ENCODE measurements around the gene RASGRF1. TPM values are rescaled to one million over a fixed set of nuclear protein-coding genes. Genes with fewer than 3 reads are reported as not detected.
"Not testable (repeated sequence)": the region's sequence is repeated elsewhere in the genome, so short reads cannot be mapped to it uniquely, and the experiment has no call there.

The RASGRF1 gene
- total RNA-seq, 1 donor from 2014 or later = not detected

GRCh38 chr15:79002581-79002980, 88.0 kb downstream of the RASGRF1 start:
- no peaks in the 10 kb centered on the region for H3K36me3 Mint-ChIP-seq (ENCODE audit: low read depth)
- no peak for DNase-seq (ENCODE audit: low spot score)
- no peak overlapping the region for H3K27ac Mint-ChIP-seq
- H3K4me1 Mint-ChIP-seq (ENCODE audit: low read depth) = peaks cover 18% of the 10 kb centered on the region
- intact Hi-C loops (cut with micrococcal nuclease) = no loop called here
- H3K4me3 Mint-ChIP-seq = no peak overlapping the region
- no peaks in the 10 kb centered on the region for H3K9me3 Mint-ChIP-seq
- no peaks in the 10 kb centered on the region for H3K27me3 Mint-ChIP-seq (ENCODE audit: insufficient read depth)

- Mint-ChIP-seq H3K36me3 (ENCODE audit: low read depth) (no peaks in the 10 kb centered on the region), H3K9me3 (no peaks in the 10 kb centered on the region), H3K27me3 (ENCODE audit: insufficient read depth) (no peaks in the 10 kb centered on the region), H3K27ac (no peak overlapping the region), H3K4me3 (no peak overlapping the region), H3K4me1 (ENCODE audit: low read depth) (peaks cover 11% of the 10 kb centered on the region)
- DNase-seq (ENCODE audit: low spot score) = no peak
- intact Hi-C loops (cut with micrococcal nuclease) = no loop called here
These were observed 90.9 kb downstream of the RASGRF1 start for GRCh38 chr15:78999636-79000035.

GRCh38 chr15:78998526-78998925, 92.1 kb downstream of the RASGRF1 start:
- Mint-ChIP-seq H3K27me3 (ENCODE audit: insufficient read depth) (no peaks in the 10 kb centered on the region), H3K9me3 (no peaks in the 10 kb centered on the region), H3K27ac (no peak overlapping the region), H3K4me3 (no peak overlapping the region), H3K4me1 (ENCODE audit: low read depth) (peaks cover under 1% of the 10 kb centered on the region), H3K36me3 (ENCODE audit: low read depth) (no peaks in the 10 kb centered on the region)
- DNase-seq (ENCODE audit: low spot score) = no peak
- intact Hi-C loops (cut with micrococcal nuclease) = no loop called here

GRCh38 chr15:78997981-78998499, 92.5 kb downstream of the RASGRF1 start:
- Mint-ChIP-seq H3K4me3 (no peak overlapping the region), H3K27me3 (ENCODE audit: insufficient read depth) (no peaks in the 10 kb centered on the region), H3K9me3 (no peaks in the 10 kb centered on the region), H3K27ac (no peak overlapping the region), H3K36me3 (ENCODE audit: low read depth) (no peaks in the 10 kb centered on the region), H3K4me1 (ENCODE audit: low read depth) (peaks cover 4% of the 10 kb centered on the region)
- no peak for DNase-seq (ENCODE audit: low spot score)
- intact Hi-C loops (cut with micrococcal nuclease) = no loop called here

- Mint-ChIP-seq H3K27ac (no peak overlapping the region), H3K4me1 (ENCODE audit: low read depth) (peaks cover 7% of the 10 kb centered on the region), H3K4me3 (no peak overlapping the region), H3K9me3 (no peaks in the 10 kb centered on the region), H3K36me3 (ENCODE audit: low read depth) (no peaks in the 10 kb centered on the region), H3K27me3 (ENCODE audit: insufficient read depth) (no peaks in the 10 kb centered on the region)
- DNase-seq (ENCODE audit: low spot score) = no peak
- intact Hi-C loops (cut with micrococcal nuclease) = no loop called here
These were observed 93.7 kb downstream of the RASGRF1 start for GRCh38 chr15:78996894-78997275.

GRCh38 chr15:78995921-78996893, 94.4 kb downstream of the RASGRF1 start:
- Mint-ChIP-seq H3K4me3 (no peak overlapping the region), H3K27ac (no peak overlapping the region), H3K27me3 (ENCODE audit: insufficient read depth) (no peaks in the 10 kb centered on the region), H3K9me3 (no peaks in the 10 kb centered on the region), H3K4me1 (ENCODE audit: low read depth) (peaks cover 7% of the 10 kb centered on the region), H3K36me3 (ENCODE audit: low read depth) (no peaks in the 10 kb centered on the region)
- no peak for DNase-seq (ENCODE audit: low spot score)
- intact Hi-C loops (cut with micrococcal nuclease) = no loop called here

GRCh38 chr15:78995161-78995560, 95.4 kb downstream of the RASGRF1 start:
- H3K27me3 Mint-ChIP-seq (ENCODE audit: insufficient read depth); H3K4me1 Mint-ChIP-seq (ENCODE audit: low read depth); H3K27ac Mint-ChIP-seq; intact Hi-C loops (cut with micrococcal nuclease); H3K36me3 Mint-ChIP-seq (ENCODE audit: low read depth); DNase-seq (ENCODE audit: low spot score); H3K9me3 Mint-ChIP-seq; H3K4me3 Mint-ChIP-seq: not testable (repeated sequence)

GRCh38 chr15:78993931-78994530, 96.5 kb downstream of the RASGRF1 start:
- Mint-ChIP-seq H3K27me3 (ENCODE audit: insufficient read depth) (peaks cover 6% of the 10 kb centered on the region), H3K4me1 (ENCODE audit: low read depth) (peaks cover 7% of the 10 kb centered on the region), H3K4me3 (no peak overlapping the region), H3K27ac (no peak overlapping the region), H3K36me3 (ENCODE audit: low read depth) (no peaks in the 10 kb centered on the region), H3K9me3 (no peaks in the 10 kb centered on the region)
- intact Hi-C loops (cut with micrococcal nuclease) = no loop called here
- no peak for DNase-seq (ENCODE audit: low spot score)

- peak overlapping the region; percentile 61 for H3K27ac Mint-ChIP-seq
- H3K4me3 Mint-ChIP-seq = no peak overlapping the region
- DNase-seq (ENCODE audit: low spot score) = no peak
- peaks cover 6% of the 10 kb centered on the region for H3K27me3 Mint-ChIP-seq (ENCODE audit: insufficient read depth)
- H3K36me3 Mint-ChIP-seq (ENCODE audit: low read depth) = no peaks in the 10 kb centered on the region
- intact Hi-C loops (cut with micrococcal nuclease) = no loop called here
- H3K4me1 Mint-ChIP-seq (ENCODE audit: low read depth) = peaks cover 11% of the 10 kb centered on the region
- H3K9me3 Mint-ChIP-seq = no peaks in the 10 kb centered on the region
These were observed 97.2 kb downstream of the RASGRF1 start for GRCh38 chr15:78993257-78993930.

- Mint-ChIP-seq H3K9me3 (no peaks in the 10 kb centered on the region), H3K27ac (peak overlapping the region; percentile 61), H3K36me3 (ENCODE audit: low read depth) (no peaks in the 10 kb centered on the region), H3K27me3 (ENCODE audit: insufficient read depth) (peaks cover 10% of the 10 kb centered on the region), H3K4me3 (no peak overlapping the region), H3K4me1 (ENCODE audit: low read depth) (peaks cover 19% of the 10 kb centered on the region)
- intact Hi-C loops (cut with micrococcal nuclease) = no loop called here
- DNase-seq (ENCODE audit: low spot score) = no peak
These were observed 97.9 kb downstream of the RASGRF1 start for GRCh38 chr15:78992416-78993256.

GRCh38 chr15:78991879-78992278, 98.7 kb downstream of the RASGRF1 start:
- Mint-ChIP-seq H3K4me3 (no peak overlapping the region), H3K27me3 (ENCODE audit: insufficient read depth) (peaks cover 13% of the 10 kb centered on the region), H3K9me3 (no peaks in the 10 kb centered on the region), H3K4me1 (ENCODE audit: low read depth) (peaks cover 20% of the 10 kb centered on the region), H3K27ac (no peak overlapping the region), H3K36me3 (ENCODE audit: low read depth) (no peaks in the 10 kb centered on the region)
- intact Hi-C loops (cut with micrococcal nuclease) = no loop called here
- no peak for DNase-seq (ENCODE audit: low spot score)

- no peak overlapping the region for H3K4me3 Mint-ChIP-seq
- no peaks in the 10 kb centered on the region for H3K9me3 Mint-ChIP-seq
- H3K27ac Mint-ChIP-seq = no peak overlapping the region
- peaks cover 20% of the 10 kb centered on the region for H3K4me1 Mint-ChIP-seq (ENCODE audit: low read depth)
- intact Hi-C loops (cut with micrococcal nuclease) = no loop called here
- no peaks in the 10 kb centered on the region for H3K36me3 Mint-ChIP-seq (ENCODE audit: low read depth)
- no peak for DNase-seq (ENCODE audit: low spot score)
- peaks cover 13% of the 10 kb centered on the region for H3K27me3 Mint-ChIP-seq (ENCODE audit: insufficient read depth)
These were observed 99.1 kb downstream of the RASGRF1 start for GRCh38 chr15:78991476-78991875.
